HEK293 (cell line): ENCODE results near the gene TAP2.

Source experiments
- GFI1B ChIP-seq: fragments of 450-650 bp; formaldehyde crosslinking; IDR thresholded peaks from 2 replicates; pipeline ENCODE4 v1.5.1; 2016; ENCODE audit warnings: missing biosample characterization, missing genetic modification characterization
- KLF1 ChIP-seq: fragments of 450-650 bp; formaldehyde crosslinking; IDR thresholded peaks from 2 replicates; pipeline ENCODE4 v1.5.1; 2016; ENCODE audit warnings: missing biosample characterization, missing genetic modification characterization
- ZBTB20 ChIP-seq: fragments of 450-650 bp; formaldehyde crosslinking; IDR thresholded peaks from 2 replicates; pipeline ENCODE4 v1.5.1; 2016; ENCODE audit warnings: missing biosample characterization, missing genetic modification characterization
- ZNF184 ChIP-seq: fragments of 450-650 bp; IDR thresholded peaks from 2 replicates; pipeline ENCODE4 v1.5.1; 2018; ENCODE audit warnings: missing biosample characterization, mild to moderate bottlenecking, missing genetic modification characterization
- ZNF19 ChIP-seq: fragments of 450-650 bp; formaldehyde crosslinking; IDR thresholded peaks from 2 replicates; pipeline ENCODE4; 2016; ENCODE audit warnings: missing biosample characterization, missing genetic modification characterization, low read depth
- ZNF211 ChIP-seq: fragments of 450-650 bp; formaldehyde crosslinking; IDR thresholded peaks from 2 replicates; pipeline ENCODE4 v1.5.1; 2016; ENCODE audit warnings: low read depth, missing biosample characterization, missing genetic modification characterization
- ZNF266 ChIP-seq: fragments of 450-650 bp; formaldehyde crosslinking; IDR thresholded peaks from 2 replicates; pipeline ENCODE4 v1.5.1; 2016; ENCODE audit warnings: missing biosample characterization, missing genetic modification characterization, low read depth
- ZNF37A ChIP-seq: fragments of 450-650 bp; IDR thresholded peaks from 2 replicates; pipeline ENCODE4 v1.5.1; 2018; ENCODE audit warnings: missing biosample characterization, missing genetic modification characterization
- ZNF501 ChIP-seq: fragments of 450-650 bp; formaldehyde crosslinking; IDR thresholded peaks from 2 replicates; pipeline ENCODE4 v1.5.1; 2016; ENCODE audit warnings: missing biosample characterization, missing genetic modification characterization
- ZNF521 ChIP-seq: fragments of 450-650 bp; formaldehyde crosslinking; IDR thresholded peaks from 2 replicates; pipeline ENCODE4 v1.5.1; 2017; ENCODE audit warnings: missing biosample characterization, mild to moderate bottlenecking, missing genetic modification characterization
- ZNF560 ChIP-seq: fragments of 450-650 bp; formaldehyde crosslinking; IDR thresholded peaks from 2 replicates; pipeline ENCODE4 v1.5.1; 2017; ENCODE audit warnings: missing biosample characterization, missing genetic modification characterization, borderline replicate concordance
- ZNF561 ChIP-seq: fragments of 450-650 bp; IDR thresholded peaks from 2 replicates; pipeline ENCODE4 v1.5.1; 2018; ENCODE audit warnings: missing biosample characterization, missing genetic modification characterization, borderline replicate concordance
- ZNF707 ChIP-seq: fragments of 450-650 bp; formaldehyde crosslinking; IDR thresholded peaks from 2 replicates; pipeline ENCODE4 v1.5.1; 2016; ENCODE audit warnings: missing biosample characterization, missing genetic modification characterization
- ZNF777 ChIP-seq: fragments of 450-650 bp; formaldehyde crosslinking; IDR thresholded peaks from 2 replicates; pipeline ENCODE4 v1.5.1; 2017; ENCODE audit warnings: missing biosample characterization, missing genetic modification characterization, borderline replicate concordance
- ZNF792 ChIP-seq: fragments of 450-650 bp; formaldehyde crosslinking; IDR thresholded peaks from 2 replicates; pipeline ENCODE4 v1.5.1; 2016; ENCODE audit warnings: missing biosample characterization, missing genetic modification characterization
- ZSCAN23 ChIP-seq: fragments of 450-650 bp; formaldehyde crosslinking; IDR thresholded peaks from 2 replicates; pipeline ENCODE4 v1.5.1; 2016; ENCODE audit warnings: missing biosample characterization, missing genetic modification characterization
- ZSCAN30 ChIP-seq: fragments of 450-650 bp; IDR thresholded peaks from 2 replicates; pipeline ENCODE4 v1.5.1; 2018; ENCODE audit warnings: missing biosample characterization, mild to moderate bottlenecking, missing genetic modification characterization, moderate library complexity
- TF ChIP-seq, protein P1 (sequence below): fragments of 450-650 bp; formaldehyde crosslinking; IDR thresholded peaks from 2 replicates; pipeline ENCODE4 v1.5.1; 2016; ENCODE audit warnings: missing biosample characterization, missing genetic modification characterization
- TF ChIP-seq, protein P2 (sequence below): fragments of 450-650 bp; formaldehyde crosslinking; IDR thresholded peaks from 2 replicates; pipeline ENCODE4 v1.5.1; 2016; ENCODE audit warnings: missing biosample characterization, missing genetic modification characterization
- TF ChIP-seq, protein P3 (sequence below): fragments of 450-650 bp; formaldehyde crosslinking; IDR thresholded peaks from 2 replicates; pipeline ENCODE4 v1.5.1; 2016; ENCODE audit warnings: missing biosample characterization, missing genetic modification characterization
- TF ChIP-seq, protein P4 (sequence below): fragments of 450-650 bp; formaldehyde crosslinking; IDR thresholded peaks from 2 replicates; pipeline ENCODE4 v1.5.1; 2016; ENCODE audit warnings: missing biosample characterization, missing genetic modification characterization
- TF ChIP-seq, protein P5 (sequence below): fragments of 450-650 bp; formaldehyde crosslinking; IDR thresholded peaks from 2 replicates; pipeline ENCODE4 v1.5.1; 2016; ENCODE audit warnings: missing biosample characterization, missing genetic modification characterization
- TF ChIP-seq, protein P6 (sequence below): fragments of 450-650 bp; formaldehyde crosslinking; IDR thresholded peaks from 2 replicates; pipeline ENCODE4 v1.5.0; 2017; ENCODE audit warnings: missing biosample characterization, missing genetic modification characterization, borderline replicate concordance
- TF ChIP-seq, protein P7 (sequence below): fragments of 450-650 bp; formaldehyde crosslinking; IDR thresholded peaks from 2 replicates; pipeline ENCODE4 v1.5.1; 2017; ENCODE audit warnings: missing biosample characterization, missing genetic modification characterization
- TF ChIP-seq, protein P8 (sequence below): fragments of 450-650 bp; formaldehyde crosslinking; IDR thresholded peaks from 2 replicates; pipeline ENCODE4 v1.5.1; 2016; ENCODE audit warnings: missing biosample characterization, missing genetic modification characterization, low read depth

TAP2 gene

DNA sequence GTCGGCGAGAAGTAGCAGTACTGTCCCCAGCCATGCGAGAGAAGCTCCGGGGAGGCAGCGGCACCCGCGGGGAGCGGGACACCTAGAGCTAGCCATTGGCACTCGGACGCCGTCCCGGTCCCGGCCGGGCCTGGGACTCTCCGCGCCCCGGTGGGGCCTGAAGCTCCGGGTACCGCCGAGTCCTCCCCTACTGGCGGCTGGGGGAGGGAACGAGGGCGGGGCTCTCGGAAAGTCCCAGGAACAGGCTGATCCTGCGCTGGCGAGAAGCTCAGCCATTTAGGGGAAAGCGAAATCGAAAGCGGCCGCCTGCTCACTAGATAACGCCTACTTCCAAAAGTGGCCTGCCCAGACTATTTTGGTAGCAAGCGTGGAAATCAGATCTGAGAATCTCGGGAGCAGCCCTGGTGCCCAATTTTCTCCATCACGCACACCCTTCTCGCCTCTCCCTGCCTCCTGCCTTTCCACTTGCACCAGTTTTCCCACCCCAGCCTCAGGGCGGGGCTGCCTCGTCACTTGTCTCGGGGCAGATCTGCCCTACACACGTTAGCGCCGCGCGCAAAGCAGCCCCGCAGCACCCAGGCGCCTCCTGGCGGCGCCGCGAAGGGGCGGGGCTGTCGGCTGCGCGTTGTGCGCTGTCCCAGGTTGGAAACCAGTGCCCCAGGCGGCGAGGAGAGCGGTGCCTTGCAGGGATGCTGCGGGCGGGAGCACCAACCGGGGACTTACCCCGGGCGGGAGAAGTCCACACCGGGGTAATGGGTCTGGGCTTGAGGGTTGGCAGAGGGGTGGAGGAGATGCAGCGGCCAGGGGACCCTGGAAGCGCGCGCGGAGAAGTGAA lies 15.2 kb upstream of the TAP2 start, which contains the start of the genes PSMB9 and TAP1 (continued):
- TF ChIP-seq, protein P1, sequence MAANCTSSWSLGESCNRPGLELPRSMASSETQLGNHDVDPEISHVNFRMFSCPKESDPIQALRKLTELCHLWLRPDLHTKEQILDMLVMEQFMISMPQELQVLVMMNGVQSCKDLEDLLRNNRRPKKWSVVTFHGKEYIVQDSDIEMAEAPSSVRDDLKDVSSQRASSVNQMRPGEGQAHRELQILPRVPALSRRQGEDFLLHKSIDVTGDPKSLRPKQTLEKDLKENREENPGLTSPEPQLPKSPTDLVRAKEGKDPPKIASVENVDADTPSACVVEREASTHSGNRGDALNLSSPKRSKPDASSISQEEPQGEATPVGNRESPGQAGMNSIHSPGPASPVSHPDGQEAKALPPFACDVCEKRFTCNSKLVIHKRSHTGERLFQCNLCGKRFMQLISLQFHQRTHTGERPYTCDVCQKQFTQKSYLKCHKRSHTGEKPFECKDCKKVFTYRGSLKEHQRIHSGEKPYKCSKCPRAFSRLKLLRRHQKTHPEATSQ (tag by site-specific recombination) = no peak
- TF ChIP-seq ZNF37A (tag by site-specific recombination) (no peak), ZNF792 (no peak), GFI1B (tag by site-specific recombination) (no peak), KLF1 (peak; percentile 88), ZNF501 (peak; percentile 11), ZSCAN23 (no peak), ZNF19 (tag by site-specific recombination) (no peak), ZSCAN30 (peak; percentile 48; the same call in 1 of the 2 replicates), ZNF707 (no peak), ZNF560 (tag by site-specific recombination) (no peak), ZNF184 (tag by site-specific recombination) (no peak), ZNF777 (no peak), ZNF561 (tag by site-specific recombination) (peak; percentile 70; the same call in 1 of the 2 replicates), ZBTB20 (tag by site-specific recombination) (peak; percentile 99), ZNF211 (tag by site-specific recombination) (no peak), ZNF521 (tag by site-specific recombination) (no peak), ZNF266 (no peak)
- TF ChIP-seq, protein P2, sequence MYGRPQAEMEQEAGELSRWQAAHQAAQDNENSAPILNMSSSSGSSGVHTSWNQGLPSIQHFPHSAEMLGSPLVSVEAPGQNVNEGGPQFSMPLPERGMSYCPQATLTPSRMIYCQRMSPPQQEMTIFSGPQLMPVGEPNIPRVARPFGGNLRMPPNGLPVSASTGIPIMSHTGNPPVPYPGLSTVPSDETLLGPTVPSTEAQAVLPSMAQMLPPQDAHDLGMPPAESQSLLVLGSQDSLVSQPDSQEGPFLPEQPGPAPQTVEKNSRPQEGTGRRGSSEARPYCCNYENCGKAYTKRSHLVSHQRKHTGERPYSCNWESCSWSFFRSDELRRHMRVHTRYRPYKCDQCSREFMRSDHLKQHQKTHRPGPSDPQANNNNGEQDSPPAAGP (tag by site-specific recombination) = peak; percentile 39; the same call in 1 of the 2 replicates
- TF ChIP-seq, protein P3, sequence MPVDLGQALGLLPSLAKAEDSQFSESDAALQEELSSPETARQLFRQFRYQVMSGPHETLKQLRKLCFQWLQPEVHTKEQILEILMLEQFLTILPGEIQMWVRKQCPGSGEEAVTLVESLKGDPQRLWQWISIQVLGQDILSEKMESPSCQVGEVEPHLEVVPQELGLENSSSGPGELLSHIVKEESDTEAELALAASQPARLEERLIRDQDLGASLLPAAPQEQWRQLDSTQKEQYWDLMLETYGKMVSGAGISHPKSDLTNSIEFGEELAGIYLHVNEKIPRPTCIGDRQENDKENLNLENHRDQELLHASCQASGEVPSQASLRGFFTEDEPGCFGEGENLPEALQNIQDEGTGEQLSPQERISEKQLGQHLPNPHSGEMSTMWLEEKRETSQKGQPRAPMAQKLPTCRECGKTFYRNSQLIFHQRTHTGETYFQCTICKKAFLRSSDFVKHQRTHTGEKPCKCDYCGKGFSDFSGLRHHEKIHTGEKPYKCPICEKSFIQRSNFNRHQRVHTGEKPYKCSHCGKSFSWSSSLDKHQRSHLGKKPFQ (tag by site-specific recombination) = no peak
- TF ChIP-seq, protein P4, sequence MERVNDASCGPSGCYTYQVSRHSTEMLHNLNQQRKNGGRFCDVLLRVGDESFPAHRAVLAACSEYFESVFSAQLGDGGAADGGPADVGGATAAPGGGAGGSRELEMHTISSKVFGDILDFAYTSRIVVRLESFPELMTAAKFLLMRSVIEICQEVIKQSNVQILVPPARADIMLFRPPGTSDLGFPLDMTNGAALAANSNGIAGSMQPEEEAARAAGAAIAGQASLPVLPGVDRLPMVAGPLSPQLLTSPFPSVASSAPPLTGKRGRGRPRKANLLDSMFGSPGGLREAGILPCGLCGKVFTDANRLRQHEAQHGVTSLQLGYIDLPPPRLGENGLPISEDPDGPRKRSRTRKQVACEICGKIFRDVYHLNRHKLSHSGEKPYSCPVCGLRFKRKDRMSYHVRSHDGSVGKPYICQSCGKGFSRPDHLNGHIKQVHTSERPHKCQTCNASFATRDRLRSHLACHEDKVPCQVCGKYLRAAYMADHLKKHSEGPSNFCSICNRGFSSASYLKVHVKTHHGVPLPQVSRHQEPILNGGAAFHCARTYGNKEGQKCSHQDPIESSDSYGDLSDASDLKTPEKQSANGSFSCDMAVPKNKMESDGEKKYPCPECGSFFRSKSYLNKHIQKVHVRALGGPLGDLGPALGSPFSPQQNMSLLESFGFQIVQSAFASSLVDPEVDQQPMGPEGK (tag by site-specific recombination) = peak; percentile 62
- TF ChIP-seq, protein P5, sequence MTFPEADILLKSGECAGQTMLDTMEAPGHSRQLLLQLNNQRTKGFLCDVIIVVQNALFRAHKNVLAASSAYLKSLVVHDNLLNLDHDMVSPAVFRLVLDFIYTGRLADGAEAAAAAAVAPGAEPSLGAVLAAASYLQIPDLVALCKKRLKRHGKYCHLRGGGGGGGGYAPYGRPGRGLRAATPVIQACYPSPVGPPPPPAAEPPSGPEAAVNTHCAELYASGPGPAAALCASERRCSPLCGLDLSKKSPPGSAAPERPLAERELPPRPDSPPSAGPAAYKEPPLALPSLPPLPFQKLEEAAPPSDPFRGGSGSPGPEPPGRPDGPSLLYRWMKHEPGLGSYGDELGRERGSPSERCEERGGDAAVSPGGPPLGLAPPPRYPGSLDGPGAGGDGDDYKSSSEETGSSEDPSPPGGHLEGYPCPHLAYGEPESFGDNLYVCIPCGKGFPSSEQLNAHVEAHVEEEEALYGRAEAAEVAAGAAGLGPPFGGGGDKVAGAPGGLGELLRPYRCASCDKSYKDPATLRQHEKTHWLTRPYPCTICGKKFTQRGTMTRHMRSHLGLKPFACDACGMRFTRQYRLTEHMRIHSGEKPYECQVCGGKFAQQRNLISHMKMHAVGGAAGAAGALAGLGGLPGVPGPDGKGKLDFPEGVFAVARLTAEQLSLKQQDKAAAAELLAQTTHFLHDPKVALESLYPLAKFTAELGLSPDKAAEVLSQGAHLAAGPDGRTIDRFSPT = peak; percentile 47; the same call in 1 of the 2 replicates
- TF ChIP-seq, protein P6, sequence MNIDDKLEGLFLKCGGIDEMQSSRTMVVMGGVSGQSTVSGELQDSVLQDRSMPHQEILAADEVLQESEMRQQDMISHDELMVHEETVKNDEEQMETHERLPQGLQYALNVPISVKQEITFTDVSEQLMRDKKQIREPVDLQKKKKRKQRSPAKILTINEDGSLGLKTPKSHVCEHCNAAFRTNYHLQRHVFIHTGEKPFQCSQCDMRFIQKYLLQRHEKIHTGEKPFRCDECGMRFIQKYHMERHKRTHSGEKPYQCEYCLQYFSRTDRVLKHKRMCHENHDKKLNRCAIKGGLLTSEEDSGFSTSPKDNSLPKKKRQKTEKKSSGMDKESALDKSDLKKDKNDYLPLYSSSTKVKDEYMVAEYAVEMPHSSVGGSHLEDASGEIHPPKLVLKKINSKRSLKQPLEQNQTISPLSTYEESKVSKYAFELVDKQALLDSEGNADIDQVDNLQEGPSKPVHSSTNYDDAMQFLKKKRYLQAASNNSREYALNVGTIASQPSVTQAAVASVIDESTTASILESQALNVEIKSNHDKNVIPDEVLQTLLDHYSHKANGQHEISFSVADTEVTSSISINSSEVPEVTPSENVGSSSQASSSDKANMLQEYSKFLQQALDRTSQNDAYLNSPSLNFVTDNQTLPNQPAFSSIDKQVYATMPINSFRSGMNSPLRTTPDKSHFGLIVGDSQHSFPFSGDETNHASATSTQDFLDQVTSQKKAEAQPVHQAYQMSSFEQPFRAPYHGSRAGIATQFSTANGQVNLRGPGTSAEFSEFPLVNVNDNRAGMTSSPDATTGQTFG (tag by site-specific recombination) = no peak
- TF ChIP-seq, protein P7, sequence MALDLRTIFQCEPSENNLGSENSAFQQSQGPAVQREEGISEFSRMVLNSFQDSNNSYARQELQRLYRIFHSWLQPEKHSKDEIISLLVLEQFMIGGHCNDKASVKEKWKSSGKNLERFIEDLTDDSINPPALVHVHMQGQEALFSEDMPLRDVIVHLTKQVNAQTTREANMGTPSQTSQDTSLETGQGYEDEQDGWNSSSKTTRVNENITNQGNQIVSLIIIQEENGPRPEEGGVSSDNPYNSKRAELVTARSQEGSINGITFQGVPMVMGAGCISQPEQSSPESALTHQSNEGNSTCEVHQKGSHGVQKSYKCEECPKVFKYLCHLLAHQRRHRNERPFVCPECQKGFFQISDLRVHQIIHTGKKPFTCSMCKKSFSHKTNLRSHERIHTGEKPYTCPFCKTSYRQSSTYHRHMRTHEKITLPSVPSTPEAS (tag by site-specific recombination) = no peak
- TF ChIP-seq, protein P8, sequence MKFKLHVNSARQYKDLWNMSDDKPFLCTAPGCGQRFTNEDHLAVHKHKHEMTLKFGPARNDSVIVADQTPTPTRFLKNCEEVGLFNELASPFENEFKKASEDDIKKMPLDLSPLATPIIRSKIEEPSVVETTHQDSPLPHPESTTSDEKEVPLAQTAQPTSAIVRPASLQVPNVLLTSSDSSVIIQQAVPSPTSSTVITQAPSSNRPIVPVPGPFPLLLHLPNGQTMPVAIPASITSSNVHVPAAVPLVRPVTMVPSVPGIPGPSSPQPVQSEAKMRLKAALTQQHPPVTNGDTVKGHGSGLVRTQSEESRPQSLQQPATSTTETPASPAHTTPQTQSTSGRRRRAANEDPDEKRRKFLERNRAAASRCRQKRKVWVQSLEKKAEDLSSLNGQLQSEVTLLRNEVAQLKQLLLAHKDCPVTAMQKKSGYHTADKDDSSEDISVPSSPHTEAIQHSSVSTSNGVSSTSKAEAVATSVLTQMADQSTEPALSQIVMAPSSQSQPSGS = no peak
